ENCODE data around the gene TMEM51. TPM values are rescaled to one million over a fixed set of nuclear protein-coding genes. Genes with fewer than 3 reads are reported as not detected.

Gene TMEM51
- total RNA-seq, 1 donor from 2014 or later, result 0.81 TPM

- peaks cover 6% of the 10 kb centered on the region for H3K27me3 Mint-ChIP-seq (ENCODE audit: unreplicated experiment)
- DNase-seq (ENCODE audit: extremely low spot score, unreplicated experiment), result no peak
- H3K9me3 Mint-ChIP-seq (ENCODE audit: unreplicated experiment), result no peaks in the 10 kb centered on the region
- no peaks in the 10 kb centered on the region for H3K36me3 Mint-ChIP-seq (ENCODE audit: unreplicated experiment)
- no peak overlapping the region for H3K4me3 Mint-ChIP-seq (ENCODE audit: unreplicated experiment)
- H3K27ac Mint-ChIP-seq (ENCODE audit: unreplicated experiment), result no peak overlapping the region
- TF ChIP-seq CTCF (IDR thresholded peaks at IDR 0.05), result no peak
- H3K4me1 Mint-ChIP-seq (ENCODE audit: unreplicated experiment), result peaks cover 6% of the 10 kb centered on the region
These were observed 38.2 kb downstream of the TMEM51 start for GRCh38 chr1:15191770-15192169.

GRCh38 chr1:15192916-15193550, 39.5 kb downstream of the TMEM51 start:
- DNase-seq (ENCODE audit: extremely low spot score, unreplicated experiment), result no peak
- Mint-ChIP-seq H3K27me3 (ENCODE audit: unreplicated experiment) (no peaks in the 10 kb centered on the region), H3K4me1 (ENCODE audit: unreplicated experiment) (no peaks in the 10 kb centered on the region), H3K9me3 (ENCODE audit: unreplicated experiment) (no peaks in the 10 kb centered on the region), H3K36me3 (ENCODE audit: unreplicated experiment) (no peaks in the 10 kb centered on the region), H3K27ac (ENCODE audit: unreplicated experiment) (no peak overlapping the region), H3K4me3 (ENCODE audit: unreplicated experiment) (no peak overlapping the region)
- no peak for TF ChIP-seq CTCF (IDR thresholded peaks at IDR 0.05)

- Mint-ChIP-seq H3K4me3 (ENCODE audit: unreplicated experiment) (no peak overlapping the region), H3K27me3 (ENCODE audit: unreplicated experiment) (no peaks in the 10 kb centered on the region), H3K9me3 (ENCODE audit: unreplicated experiment) (no peaks in the 10 kb centered on the region), H3K36me3 (ENCODE audit: unreplicated experiment) (no peaks in the 10 kb centered on the region), H3K27ac (ENCODE audit: unreplicated experiment) (no peak overlapping the region), H3K4me1 (ENCODE audit: unreplicated experiment) (peaks cover 5% of the 10 kb centered on the region)
- no peak for DNase-seq (ENCODE audit: extremely low spot score, unreplicated experiment)
- no peak for TF ChIP-seq CTCF (IDR thresholded peaks at IDR 0.05)
These were observed 42.0 kb downstream of the TMEM51 start for GRCh38 chr1:15195420-15196052.

GRCh38 chr1:15196069-15196468, 42.5 kb downstream of the TMEM51 start:
- no peak for DNase-seq (ENCODE audit: extremely low spot score, unreplicated experiment)
- Mint-ChIP-seq H3K9me3 (ENCODE audit: unreplicated experiment) (no peaks in the 10 kb centered on the region), H3K4me3 (ENCODE audit: unreplicated experiment) (no peak overlapping the region), H3K27me3 (ENCODE audit: unreplicated experiment) (no peaks in the 10 kb centered on the region), H3K27ac (ENCODE audit: unreplicated experiment) (no peak overlapping the region), H3K36me3 (ENCODE audit: unreplicated experiment) (no peaks in the 10 kb centered on the region), H3K4me1 (ENCODE audit: unreplicated experiment) (peaks cover 11% of the 10 kb centered on the region)
- no peak for TF ChIP-seq CTCF (IDR thresholded peaks at IDR 0.05)

- Mint-ChIP-seq H3K4me3 (ENCODE audit: unreplicated experiment) (no peak overlapping the region), H3K4me1 (ENCODE audit: unreplicated experiment) (peaks cover 11% of the 10 kb centered on the region), H3K27me3 (ENCODE audit: unreplicated experiment) (no peaks in the 10 kb centered on the region), H3K36me3 (ENCODE audit: unreplicated experiment) (no peaks in the 10 kb centered on the region), H3K9me3 (ENCODE audit: unreplicated experiment) (no peaks in the 10 kb centered on the region), H3K27ac (ENCODE audit: unreplicated experiment) (no peak overlapping the region)
- no peak for DNase-seq (ENCODE audit: extremely low spot score, unreplicated experiment)
- no peak for TF ChIP-seq CTCF (IDR thresholded peaks at IDR 0.05)
These were observed 43.4 kb downstream of the TMEM51 start for GRCh38 chr1:15196807-15197530.
